Uterus (tissue), 4 donors: ENCODE results near the gene GNGT1. TPM values are rescaled to one million over a fixed set of nuclear protein-coding genes. Genes with fewer than 3 reads are reported as not detected.

Experiments used
- DNase-seq, 2 donors: peaks; one replicate each; pipeline ENCODE4 v3.0.0-alpha.2; 2019 to 2020
- H3K27ac ChIP-seq, 2 donors: fragments of 200-600 bp; sonication (generic); 1 replicate in 1 of 2; 2 replicates in 1 of 2; pipeline ENCODE4 v1.5.1; 2016 to 2018
- H3K27me3 ChIP-seq, 2 donors: fragments of 200-600 bp; sonication (generic); one replicate each; pipeline ENCODE4 v1.5.1; 2018 to 2019; ENCODE audit warnings: control low read depth in 1 of 2
- H3K36me3 ChIP-seq, 2 donors: fragments of 200-600 bp; sonication (generic); one replicate each; pipeline ENCODE4 v1.5.1; 2019; ENCODE audit warnings: control low read depth in 1 of 2
- H3K4me1 ChIP-seq, 2 donors: fragments of 200-600 bp; sonication (generic); one replicate each; pipeline ENCODE4 v1.5.1; 2018 to 2019; ENCODE audit warnings: control low read depth in 1 of 2
- H3K4me3 ChIP-seq, 2 donors: fragments of 200-600 bp; sonication (generic); 1 replicate in 1 of 2; 2 replicates in 1 of 2; pipeline ENCODE4 v1.5.1; 2018 to 2019; ENCODE audit warnings: mild to moderate bottlenecking in 1 of 2
- H3K9me3 ChIP-seq, 2 donors: fragments of 200-600 bp; sonication (generic); one replicate each; pipeline ENCODE4 v1.5.1; 2019; ENCODE audit warnings: control low read depth in 1 of 2
- CTCF ChIP-seq, 4 experiments: fragments of 200-600 bp in 2 of 4; fragments of 450-650 bp in 2 of 4; sonication (generic) in 2 of 4; IDR thresholded peaks; one replicate each; pipeline ENCODE4 v1.5.1; 2016 to 2019; ENCODE audit warnings: antibody characterized with exemption in 4 of 4, mild to moderate bottlenecking in 2 of 4, moderate library complexity in 1 of 4
- POLR2A ChIP-seq, 2 donors: fragments of 450-650 bp; IDR thresholded peaks; one replicate each; pipeline ENCODE4 v1.6.1; 2016; ENCODE audit warnings: antibody characterized with exemption in 2 of 2, mild to moderate bottlenecking in 1 of 2, moderate library complexity in 1 of 2
- intact Hi-C: fragments of 100-400 bp; cut with DNase I; formaldehyde crosslinking; loops from one replicate; pipeline ENCODE4 v1.15.1; 2023; ENCODE audit warnings: low total_unique reads
- total RNA-seq, 4 donors: library from RNA; depleted of rRNA in 3 of 4; stranded (reverse); fragments of >200 nt in 3 of 4; gene quantifications; one replicate each; pipeline versions ENCODE4 v1.1.0 to v1.2.4, GENCODE V29; 2014 to 2023
- donor health status: DM: yes; HTN: yes; CAD: no.

Gene GNGT1
- total RNA-seq, 4 donors from 2014 or later, result not detected

DNA sequence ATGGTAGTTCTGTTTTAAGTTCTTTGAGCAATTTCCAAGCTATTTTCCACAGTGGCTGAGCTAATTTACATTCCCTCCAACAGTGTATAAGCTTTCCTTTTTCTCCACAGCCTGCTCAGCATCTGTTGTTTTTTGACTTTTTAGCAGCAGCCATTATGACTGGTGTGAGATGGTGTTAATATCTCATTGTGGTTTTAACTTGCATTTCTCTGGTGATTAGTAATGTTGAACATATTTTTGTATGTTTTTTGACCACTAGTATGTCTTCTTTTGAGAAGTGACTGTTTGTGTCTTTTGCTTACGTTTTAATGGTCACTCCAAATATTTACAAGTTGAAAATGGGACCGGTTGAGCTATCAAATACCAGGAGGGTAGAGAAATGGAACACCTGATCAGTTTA, 35.6 kb downstream of the GNGT1 start:
- no peak overlapping the region for H3K4me3 ChIP-seq
- no peaks in the 10 kb centered on the region for H3K27me3 ChIP-seq
- no peaks in the 10 kb centered on the region for H3K36me3 ChIP-seq
- H3K27ac ChIP-seq, result no peak overlapping the region
- intact Hi-C loops, result no loop called here
- no peaks in the 10 kb centered on the region for H3K4me1 ChIP-seq
- TF ChIP-seq CTCF (IDR thresholded peaks at IDR 0.05), result no peak
- TF ChIP-seq POLR2A (IDR thresholded peaks at IDR 0.05), result no peak
- DNase-seq, result no peak
- H3K9me3 ChIP-seq, result no peaks in the 10 kb centered on the region

DNA sequence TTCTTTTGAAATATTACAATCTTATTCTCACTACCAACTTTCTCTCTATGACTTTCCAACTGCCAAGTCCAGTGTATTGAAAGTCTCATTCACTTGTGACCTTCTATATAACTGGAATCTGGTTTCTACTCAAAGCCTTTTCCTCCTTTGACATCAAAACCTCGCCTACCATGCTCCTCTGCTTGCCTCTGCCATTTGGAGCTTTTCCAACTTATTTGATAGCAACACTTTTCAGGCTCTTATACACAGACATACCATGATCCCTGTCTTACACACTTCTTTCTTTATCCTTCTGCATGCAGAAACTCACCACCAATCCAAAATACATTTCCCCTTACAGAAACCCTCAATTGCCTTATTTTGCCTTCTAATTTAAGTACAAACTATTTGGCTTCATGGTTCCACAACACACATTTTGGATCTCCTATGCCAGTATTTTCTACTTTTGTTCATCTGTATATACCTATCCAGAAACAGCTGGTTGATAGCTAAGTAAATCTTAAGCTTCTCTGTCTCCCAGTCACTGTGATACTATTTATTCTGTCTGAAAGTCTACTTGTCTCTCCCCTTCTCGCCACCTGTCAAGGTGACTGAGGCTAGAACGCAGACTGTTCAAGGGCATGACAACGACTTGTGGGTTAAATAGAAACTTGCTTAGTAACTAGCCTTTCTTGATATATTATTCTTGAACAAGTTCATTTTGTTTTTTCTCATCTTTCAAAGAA, 37.6 kb downstream of the GNGT1 start:
- TF ChIP-seq CTCF (IDR thresholded peaks at IDR 0.05), result no peak
- no peak for TF ChIP-seq POLR2A (IDR thresholded peaks at IDR 0.05)
- H3K4me1 ChIP-seq, result no peaks in the 10 kb centered on the region
- no peaks in the 10 kb centered on the region for H3K36me3 ChIP-seq
- H3K9me3 ChIP-seq, result no peaks in the 10 kb centered on the region
- DNase-seq, result no peak
- H3K27ac ChIP-seq, result peak overlapping the region in 1 of 2 donors; percentile 61
- intact Hi-C loops, result no loop called here
- no peak overlapping the region for H3K4me3 ChIP-seq
- H3K27me3 ChIP-seq, result no peaks in the 10 kb centered on the region

DNA sequence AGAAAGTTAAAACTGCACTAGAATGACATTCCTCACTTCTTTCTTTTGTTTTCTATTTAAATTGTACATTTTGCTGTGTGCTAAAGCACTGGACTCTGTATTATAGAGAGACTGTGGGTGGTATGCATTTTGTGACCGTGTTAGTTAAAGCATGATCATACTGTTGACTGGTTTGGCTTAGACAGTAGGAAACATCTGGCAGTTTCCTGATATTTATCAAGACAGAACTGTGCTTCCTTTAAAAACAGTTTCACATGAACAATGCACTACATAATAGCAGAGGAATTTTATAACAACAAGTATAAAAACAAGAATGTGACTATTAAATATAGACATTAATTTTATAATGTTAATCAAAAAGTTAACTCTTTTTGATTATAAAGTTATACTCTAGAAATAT, 38.3 kb downstream of the GNGT1 start:
- Histone ChIP-seq H3K27me3 (no peaks in the 10 kb centered on the region), H3K27ac (peak overlapping the region in 1 of 2 donors; percentile 61)
- intact Hi-C loops, result no loop called here

DNA sequence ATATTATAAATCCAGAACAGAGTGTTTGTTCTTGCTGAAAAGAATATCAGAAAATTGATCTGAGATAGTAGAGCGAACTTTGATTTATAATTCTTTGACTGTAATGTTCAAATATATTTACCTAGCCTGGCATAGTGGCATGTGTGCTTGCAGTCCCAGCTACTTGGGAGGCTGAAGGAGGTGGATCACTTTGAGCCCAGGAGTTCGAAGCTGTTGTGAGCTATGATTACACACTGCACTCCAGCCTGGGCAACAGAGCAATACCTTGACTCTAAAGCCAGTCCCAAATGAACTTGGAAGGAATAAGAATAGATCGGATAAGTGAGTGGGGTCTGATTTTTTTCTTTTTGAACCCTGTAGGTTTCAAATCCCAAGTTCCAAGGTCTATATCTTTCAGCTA, 38.7 kb downstream of the GNGT1 start:
- Histone ChIP-seq H3K27me3 (no peaks in the 10 kb centered on the region), H3K4me3 (no peak overlapping the region), H3K9me3 (no peaks in the 10 kb centered on the region), H3K27ac (peak overlapping the region; percentile 6 to 61), H3K36me3 (no peaks in the 10 kb centered on the region), H3K4me1 (no peaks in the 10 kb centered on the region)
- intact Hi-C loops, result no loop called here
- TF ChIP-seq CTCF (IDR thresholded peaks at IDR 0.05), result no peak
- TF ChIP-seq POLR2A (IDR thresholded peaks at IDR 0.05), result no peak
- DNase-seq, result no peak

More for the DNA sequence above, 38.3 kb downstream of the GNGT1 start:
- Histone ChIP-seq H3K9me3 (no peaks in the 10 kb centered on the region), H3K36me3 (no peaks in the 10 kb centered on the region), H3K4me1 (no peaks in the 10 kb centered on the region), H3K4me3 (no peak overlapping the region)
- DNase-seq, result no peak
- TF ChIP-seq POLR2A (IDR thresholded peaks at IDR 0.05) (peak in 1 of 2 donors; percentile 28), CTCF (IDR thresholded peaks at IDR 0.05) (no peak)

GRCh38 chr7:93945756-93946535, 39.6 kb downstream of the GNGT1 start:
- H3K27me3 ChIP-seq, result no peaks in the 10 kb centered on the region
- no peaks in the 10 kb centered on the region for H3K4me1 ChIP-seq
- intact Hi-C loops, result no loop called here
- no peaks in the 10 kb centered on the region for H3K9me3 ChIP-seq
- H3K4me3 ChIP-seq, result no peak overlapping the region
- peak overlapping the region in 1 of 2 donors; percentile 61 for H3K27ac ChIP-seq
- H3K36me3 ChIP-seq, result no peaks in the 10 kb centered on the region
- TF ChIP-seq CTCF (IDR thresholded peaks at IDR 0.05), result no peak
- TF ChIP-seq POLR2A (IDR thresholded peaks at IDR 0.05), result no peak
- no peak for DNase-seq
